ENCODE data around the gene KCTD13. TPM values are rescaled to one million over a fixed set of nuclear protein-coding genes. Genes with fewer than 3 reads are reported as not detected.
"Not testable (repeated sequence)": the region's sequence is repeated elsewhere in the genome, so short reads cannot be mapped to it uniquely, and the experiment has no call there.

Gene KCTD13
- total and polyA plus RNA-seq, 3 experiments from 2014 or later = 15.9 to 37.1 (median 35.7) TPM

GRCh38 chr16:29971304-29971703 is 45.3 kb upstream of the KCTD13 start:
- Mint-ChIP-seq H3K9me3 (no peaks in the 10 kb centered on the region), H3K27ac (peak overlapping the region in 3 of 8 donors; percentile 68 to 76 (median 76)), H3K36me3 (peaks cover 5 to 33% (median 6%) of the 10 kb centered on the region in 3 donors), H3K27me3 (no peaks in the 10 kb centered on the region), H3K4me1 (peaks cover 26 to 29% (median 26%) of the 10 kb centered on the region in 3 donors), H3K4me3 (peak overlapping the region in 1 of 7 donors; percentile 8)
- no peaks in the 10 kb centered on the region for H3K27me3 ChIP-seq (ENCODE audit: insufficient read depth, low read length, poor library complexity, severe bottlenecking)
- peaks cover 5% of the 10 kb centered on the region for H3K36me3 ChIP-seq (ENCODE audit: insufficient read depth, low read length)
- no peak overlapping the region for H3K4me3 ChIP-seq (ENCODE audit: low read length)
- no peak for DNase-seq
- H3K9me3 ChIP-seq (ENCODE audit: low read length) = no peaks in the 10 kb centered on the region
- CTCF ChIA-PET = interaction anchor here (4.3 kb wide), 1 partner anchor 10 kb away, joined by 33 read pairs; the partner anchor contains the start of gene TMEM219
- no peak overlapping the region for H3K27ac ChIP-seq (ENCODE audit: low read depth, low read length)
- peaks cover 27% of the 10 kb centered on the region for H3K4me1 ChIP-seq (ENCODE audit: insufficient read depth, low read length)
- POLR2A ChIA-PET = no interaction called here

- ChIA-PET POLR2A (no interaction called here), CTCF (no interaction called here)
- Histone ChIP-seq H3K4me1 (ENCODE audit: insufficient read depth, low read length) (peaks cover 5% of the 10 kb centered on the region), H3K36me3 (ENCODE audit: insufficient read depth, low read length) (peaks cover 5% of the 10 kb centered on the region), H3K27ac (ENCODE audit: low read depth, low read length) (no peak overlapping the region), H3K4me3 (ENCODE audit: low read length) (no peak overlapping the region), H3K9me3 (ENCODE audit: low read length) (no peaks in the 10 kb centered on the region), H3K27me3 (ENCODE audit: insufficient read depth, low read length, poor library complexity, severe bottlenecking) (no peaks in the 10 kb centered on the region)
- Mint-ChIP-seq H3K9me3 (no peaks in the 10 kb centered on the region), H3K27me3 (no peaks in the 10 kb centered on the region), H3K4me1 (peaks cover 6 to 14% (median 9%) of the 10 kb centered on the region in 3 donors), H3K36me3 (peaks cover 5 to 28% (median 6%) of the 10 kb centered on the region in 3 donors), H3K27ac (peak overlapping the region in 2 of 8 donors; percentile 63 to 82), H3K4me3 (no peak overlapping the region)
- no peak for DNase-seq
Measured at GRCh38 chr16:29968205-29968604, 42.2 kb upstream of the KCTD13 start.

DNA sequence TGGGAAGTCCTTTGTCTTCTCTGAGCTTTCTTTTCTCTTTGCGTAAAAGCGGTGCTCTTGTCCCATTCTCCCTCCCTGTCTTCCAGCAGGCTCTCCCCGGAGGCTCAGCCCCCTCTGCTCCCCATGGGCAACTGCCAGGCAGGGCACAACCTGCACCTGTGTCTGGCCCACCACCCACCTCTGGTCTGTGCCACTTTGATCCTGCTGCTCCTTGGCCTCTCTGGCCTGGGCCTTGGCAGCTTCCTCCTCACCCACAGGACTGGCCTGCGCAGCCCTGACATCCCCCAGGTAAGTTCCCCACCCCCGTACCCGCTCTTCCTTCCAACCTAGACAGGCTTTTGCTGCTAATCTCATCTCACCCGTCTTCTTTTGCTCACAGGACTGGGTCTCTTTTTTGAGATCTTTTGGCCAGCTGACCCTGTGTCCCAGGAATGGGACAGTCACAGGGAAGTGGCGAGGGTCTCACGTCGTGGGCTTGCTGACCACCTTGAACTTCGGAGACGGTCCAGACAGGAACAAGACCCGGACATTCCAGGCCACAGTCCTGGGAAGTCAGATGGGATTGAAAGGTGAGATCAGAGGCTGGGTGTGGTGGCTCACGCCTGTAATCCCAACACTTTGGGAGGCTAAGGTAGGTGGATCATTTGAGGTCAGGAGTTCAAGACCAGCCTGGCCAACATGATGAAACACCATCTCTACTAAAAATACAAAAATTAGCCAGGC is 37.2 kb upstream of the KCTD13 start:
- Mint-ChIP-seq H3K4me1 (peaks cover 18 to 30% (median 19%) of the 10 kb centered on the region in 3 donors), H3K36me3 (peaks cover 0 to 19% (median 0%) of the 10 kb centered on the region in 3 donors), H3K27me3 (no peaks in the 10 kb centered on the region), H3K9me3 (no peaks in the 10 kb centered on the region), H3K4me3 (peak overlapping the region; percentile 84 to 97 (median 89)), H3K27ac (peak overlapping the region; percentile 86 to 98 (median 95))
- peaks cover 15% of the 10 kb centered on the region for H3K4me1 ChIP-seq (ENCODE audit: insufficient read depth, low read length)
- H3K9me3 ChIP-seq (ENCODE audit: low read length) = no peaks in the 10 kb centered on the region
- DNase-seq = no peak
- H3K4me3 ChIP-seq (ENCODE audit: low read length) = peak overlapping the region; percentile 97
- peak overlapping the region; percentile 86 for H3K27ac ChIP-seq (ENCODE audit: low read depth, low read length)
- POLR2A ChIA-PET = interaction anchor here (1.0 kb wide), 1 partner anchor 22 kb away, joined by 4 read pairs; no protein-coding TSS in a partner anchor
- no peaks in the 10 kb centered on the region for H3K36me3 ChIP-seq (ENCODE audit: insufficient read depth, low read length)
- CTCF ChIA-PET = interaction anchor here (3.9 kb wide), 1 partner anchor 9 kb away, joined by 33 read pairs; the partner anchor contains the start of gene TAOK2
- H3K27me3 ChIP-seq (ENCODE audit: insufficient read depth, low read length, poor library complexity, severe bottlenecking) = no peaks in the 10 kb centered on the region

- no peaks in the 10 kb centered on the region for H3K9me3 Mint-ChIP-seq
- Histone ChIP-seq H3K27me3 (ENCODE audit: insufficient read depth, low read length, poor library complexity, severe bottlenecking) (no peaks in the 10 kb centered on the region), H3K9me3 (ENCODE audit: low read length) (no peaks in the 10 kb centered on the region), H3K27ac (ENCODE audit: low read depth, low read length) (peak overlapping the region; percentile 86), H3K4me1 (ENCODE audit: insufficient read depth, low read length) (peaks cover 15% of the 10 kb centered on the region), H3K36me3 (ENCODE audit: insufficient read depth, low read length) (no peaks in the 10 kb centered on the region), H3K4me3 (ENCODE audit: low read length) (peak overlapping the region; percentile 97)
- H3K27me3 Mint-ChIP-seq = no peaks in the 10 kb centered on the region
- peaks cover 18 to 30% (median 19%) of the 10 kb centered on the region in 3 donors for H3K4me1 Mint-ChIP-seq
- no peak for DNase-seq
- ChIA-PET CTCF (interaction anchor here (0.7 to 3.9 kb wide), 4 partner anchors 10 to 114 kb away, joined by 3 to 33 read pairs (median 6); partner anchors contain the start of genes KCTD13 and TAOK2), POLR2A (interaction anchor here (0.6 to 2.1 kb wide), 6 partner anchors 8 to 155 kb away, joined by 3 to 17 read pairs (median 7); partner anchors contain the start of genes HIRIP3, KCTD13 and TAOK2)
- peaks cover 0 to 15% (median 0%) of the 10 kb centered on the region in 3 donors for H3K36me3 Mint-ChIP-seq
- peak overlapping the region; percentile 87 to 97 (median 89) for H3K4me3 Mint-ChIP-seq
- H3K27ac Mint-ChIP-seq = peak overlapping the region; percentile 86 to 98 (median 95)
Measured at GRCh38 chr16:29962344-29962994, 36.4 kb upstream of the KCTD13 start.

- Mint-ChIP-seq H3K36me3 (peaks cover 0 to 15% (median 0%) of the 10 kb centered on the region in 3 donors), H3K4me3 (peak within 1 kb of the TSS; percentile 87 to 97 (median 89)), H3K4me1 (peaks cover 18 to 30% (median 19%) of the 10 kb centered on the region in 3 donors), H3K27me3 (no peaks in the 10 kb centered on the region), H3K27ac (peak within 1 kb of the TSS; percentile 86 to 98 (median 95)), H3K9me3 (no peaks in the 10 kb centered on the region)
- peak within 1 kb of the TSS; percentile 86 for H3K27ac ChIP-seq (ENCODE audit: low read depth, low read length)
- no peaks in the 10 kb centered on the region for H3K36me3 ChIP-seq (ENCODE audit: insufficient read depth, low read length)
- H3K4me1 ChIP-seq (ENCODE audit: insufficient read depth, low read length) = peaks cover 15% of the 10 kb centered on the region
- ChIA-PET POLR2A (interaction anchor here (0.6 to 2.1 kb wide), 7 partner anchors 9 to 154 kb away, joined by 3 to 17 read pairs (median 6); partner anchors contain the start of genes HIRIP3, KCTD13 and TAOK2), CTCF (interaction anchor here (0.7 to 3.9 kb wide), 4 partner anchors 10 to 113 kb away, joined by 3 to 33 read pairs (median 6); partner anchors contain the start of genes KCTD13 and TAOK2)
- H3K27me3 ChIP-seq (ENCODE audit: insufficient read depth, low read length, poor library complexity, severe bottlenecking) = no peaks in the 10 kb centered on the region
- H3K4me3 ChIP-seq (ENCODE audit: low read length) = peak within 1 kb of the TSS; percentile 97
- DNase-seq = peak; percentile 92 to 97 (median 95)
- H3K9me3 ChIP-seq (ENCODE audit: low read length) = no peaks in the 10 kb centered on the region
Measured at GRCh38 chr16:29961479-29962343, 35.7 kb upstream of the KCTD13 start, which contains the start of gene TMEM219. Gene TMEM219, plus strand, starts transcription at chr16:29962079. Its CDS starts 1,065 bp downstream, at chr16:29963144.

DNA sequence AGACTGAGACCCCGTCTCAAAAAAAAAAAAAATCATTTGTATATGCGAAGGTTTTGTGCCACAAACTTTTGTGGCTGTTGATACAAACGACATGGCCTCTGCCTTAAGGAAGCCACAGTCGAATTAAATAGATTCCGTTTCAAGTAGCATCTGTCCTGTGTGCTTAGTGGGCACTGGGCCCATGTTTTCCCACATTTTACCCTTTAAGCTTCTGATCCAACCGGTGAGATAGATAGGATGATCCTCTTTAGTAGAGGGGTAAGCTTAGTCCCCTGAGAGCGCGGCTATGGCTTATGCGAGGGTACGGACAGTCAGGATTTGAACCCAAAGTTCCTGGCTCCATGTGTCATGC is 35.1 kb upstream of the KCTD13 start:
- Histone ChIP-seq H3K4me3 (ENCODE audit: low read length) (peak overlapping the region; percentile 97), H3K27ac (ENCODE audit: low read depth, low read length) (peak overlapping the region; percentile 86), H3K9me3 (ENCODE audit: low read length) (no peaks in the 10 kb centered on the region), H3K36me3 (ENCODE audit: insufficient read depth, low read length) (no peaks in the 10 kb centered on the region), H3K27me3 (ENCODE audit: insufficient read depth, low read length, poor library complexity, severe bottlenecking) (no peaks in the 10 kb centered on the region), H3K4me1 (ENCODE audit: insufficient read depth, low read length) (peaks cover 15% of the 10 kb centered on the region)
- Mint-ChIP-seq H3K9me3 (no peaks in the 10 kb centered on the region), H3K27me3 (no peaks in the 10 kb centered on the region), H3K4me3 (peak overlapping the region; percentile 87 to 97 (median 89)), H3K36me3 (peaks cover 0 to 15% (median 0%) of the 10 kb centered on the region in 3 donors), H3K4me1 (peaks cover 18 to 28% (median 19%) of the 10 kb centered on the region in 3 donors), H3K27ac (peak overlapping the region; percentile 81 to 96 (median 93))
- DNase-seq = no peak
- CTCF ChIA-PET = interaction anchor here (1.6 to 3.9 kb wide), 3 partner anchors 11 to 112 kb away, joined by 6 to 33 read pairs (median 7); partner anchors contain the start of genes KCTD13 and TAOK2
- POLR2A ChIA-PET = interaction anchor here (0.6 to 2.1 kb wide), 7 partner anchors 12 to 153 kb away, joined by 3 to 17 read pairs (median 6); partner anchors contain the start of genes HIRIP3, KCTD13 and TAOK2

- H3K4me3 ChIP-seq (ENCODE audit: low read length); H3K36me3 ChIP-seq (ENCODE audit: insufficient read depth, low read length); H3K27me3 Mint-ChIP-seq; H3K9me3 Mint-ChIP-seq; H3K36me3 Mint-ChIP-seq; H3K27me3 ChIP-seq (ENCODE audit: insufficient read depth, low read length, poor library complexity, severe bottlenecking); DNase-seq; H3K27ac ChIP-seq (ENCODE audit: low read depth, low read length); H3K9me3 ChIP-seq (ENCODE audit: low read length): not testable (repeated sequence)
- Mint-ChIP-seq H3K4me3 (peak overlapping the region in 6 of 7 donors; percentile 7 to 79 (median 40)), H3K27ac (peak overlapping the region in 1 of 8 donors; percentile 81), H3K4me1 (peaks cover 16 to 24% (median 18%) of the 10 kb centered on the region in 3 donors)
- ChIA-PET CTCF (interaction anchor here (3.9 kb wide), 1 partner anchor 12 kb away, joined by 33 read pairs; the partner anchor contains the start of gene TAOK2), POLR2A (interaction anchor here (0.5 to 1.3 kb wide), 2 partner anchors 11 to 34 kb away, joined by 3 to 9 read pairs; partner anchors contain the start of gene KCTD13)
- H3K4me1 ChIP-seq (ENCODE audit: insufficient read depth, low read length) = peaks cover 15% of the 10 kb centered on the region
Measured at GRCh38 chr16:29959821-29960220, 33.8 kb upstream of the KCTD13 start.
